Upper lobe of left lung (tissue), 6 donors: ENCODE measurements around the gene PNKP. TPM values are rescaled to one million over a fixed set of nuclear protein-coding genes. Genes with fewer than 3 reads are reported as not detected.

Experiments
- ATAC-seq, 2 donors: fragments of 200-7000 bp; cut with Tn5 transposase; one replicate each; pipeline ENCODE4 v1.9.1; 2022; ENCODE audit warnings: mild to moderate bottlenecking in 2 of 2, moderate library complexity in 2 of 2; ENCODE audit not compliant: low FRiP score in 2 of 2
- DNase-seq, 2 donors: peaks; one replicate each; pipeline ENCODE4 v3.0.0-alpha.2; 2019 to 2020
- H3K27ac ChIP-seq, 4 donors: fragments of 200-600 bp; sonication (generic); one replicate each; pipeline ENCODE4 v1.5.1; 2016 to 2019
- H3K27me3 ChIP-seq, 4 donors: fragments of 200-600 bp; sonication (generic); one replicate each; pipeline ENCODE4 v1.5.1; 2017 to 2019
- H3K36me3 ChIP-seq, 4 donors: fragments of 200-600 bp; sonication (generic); one replicate each; pipeline ENCODE4 v1.5.1; 2016 to 2019
- H3K4me1 ChIP-seq, 4 donors: fragments of 200-600 bp; sonication (generic); one replicate each; pipeline ENCODE4 v1.5.1; 2018 to 2019
- H3K4me3 ChIP-seq, 4 donors: fragments of 200-600 bp; sonication (generic); one replicate each; pipeline ENCODE4 v1.5.1; 2017 to 2019; ENCODE audit warnings: mild to moderate bottlenecking in 2 of 4, moderate library complexity in 1 of 4
- H3K9me3 ChIP-seq, 4 donors: fragments of 200-600 bp; sonication (generic); one replicate each; pipeline ENCODE4 v1.5.1; 2018 to 2019
- EP300 ChIP-seq, 4 donors: sonication (generic); formaldehyde crosslinking; IDR thresholded peaks; one replicate each; pipeline ENCODE4 v1.5.1; 2017; ENCODE audit warnings: antibody characterized with exemption in 4 of 4, control low read depth in 2 of 4
- POLR2A ChIP-seq, 4 donors: fragments of 450-650 bp; IDR thresholded peaks; one replicate each; pipeline ENCODE4 v1.5.1; 2016 to 2017; ENCODE audit warnings: antibody characterized with exemption in 4 of 4, mild to moderate bottlenecking in 2 of 4
- POLR2AphosphoS5 ChIP-seq, 2 donors: sonication (generic); formaldehyde crosslinking; IDR thresholded peaks; one replicate each; pipeline ENCODE4 v1.5.1; 2017; ENCODE audit warnings: antibody characterized with exemption in 2 of 2
- whole genome bisulfite sequencing, 2 donors: methylation state at CpG; one replicate each; pipeline ENCODE4 v1.1.5; 2017 to 2018; 5-methylcytosine and 5-hydroxymethylcytosine counted together
- total RNA-seq, 6 donors: library from RNA; depleted of rRNA in 4 of 6; stranded (reverse); fragments of >200 nt in 4 of 6; gene quantifications; one replicate each; pipeline versions ENCODE4 v1.1.0 to v1.2.1, GENCODE V29; 2016 to 2021
- TF ChIP-seq, protein P1 (sequence below), 6 experiments: fragments of 450-650 bp in 4 of 6; fragments of 200-600 bp in 2 of 6; sonication (generic) in 2 of 6; IDR thresholded peaks; one replicate each; pipeline ENCODE4 v1.5.1; 2016 to 2019; ENCODE audit warnings: antibody characterized with exemption in 6 of 6
- donor health status: DM: no; HTN: no; CAD: no; lungs with moderate emphysema.
- donor health status: DM: no; HTN: yes; CAD: no; lungs with severe emphysema.

The PNKP gene
- total RNA-seq, 6 donors from 2014 or later, result 47.6 to 321 (median 88.6) TPM

DNA sequence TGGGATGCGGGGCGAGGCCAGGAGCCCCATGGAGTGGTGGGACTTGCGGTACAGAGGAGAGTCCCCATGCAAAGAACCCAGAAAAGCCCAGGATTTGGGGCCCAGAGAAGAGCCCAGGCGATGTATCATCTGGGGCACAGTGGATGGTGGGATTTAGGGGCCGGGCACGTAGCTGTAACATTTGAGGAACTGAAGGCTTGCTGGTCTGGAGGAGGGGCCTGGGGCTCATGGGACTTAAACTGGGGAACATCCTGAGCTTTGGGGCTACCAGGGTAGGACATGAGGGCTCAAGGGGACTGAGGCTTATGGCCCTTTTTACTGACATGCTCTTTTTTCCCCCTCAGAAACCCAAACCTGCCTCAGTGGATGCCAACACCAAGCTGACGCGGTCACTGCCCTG lies 35.8 kb downstream of the PNKP start:
- H3K4me1 ChIP-seq, result peaks cover 0 to 4% (median 0%) of the 10 kb centered on the region in 4 donors
- H3K36me3 ChIP-seq, result peaks cover 19 to 96% (median 80%) of the 10 kb centered on the region in 4 donors
- H3K27me3 ChIP-seq, result no peaks in the 10 kb centered on the region
- H3K4me3 ChIP-seq, result no peak overlapping the region
- DNase-seq, result no peak
- H3K9me3 ChIP-seq, result no peaks in the 10 kb centered on the region
- no peak for ATAC-seq
- no peak for TF ChIP-seq EP300 (IDR thresholded peaks at IDR 0.05)
- TF ChIP-seq POLR2AphosphoS5 (IDR thresholded peaks at IDR 0.05), result no peak
- TF ChIP-seq, protein P1, sequence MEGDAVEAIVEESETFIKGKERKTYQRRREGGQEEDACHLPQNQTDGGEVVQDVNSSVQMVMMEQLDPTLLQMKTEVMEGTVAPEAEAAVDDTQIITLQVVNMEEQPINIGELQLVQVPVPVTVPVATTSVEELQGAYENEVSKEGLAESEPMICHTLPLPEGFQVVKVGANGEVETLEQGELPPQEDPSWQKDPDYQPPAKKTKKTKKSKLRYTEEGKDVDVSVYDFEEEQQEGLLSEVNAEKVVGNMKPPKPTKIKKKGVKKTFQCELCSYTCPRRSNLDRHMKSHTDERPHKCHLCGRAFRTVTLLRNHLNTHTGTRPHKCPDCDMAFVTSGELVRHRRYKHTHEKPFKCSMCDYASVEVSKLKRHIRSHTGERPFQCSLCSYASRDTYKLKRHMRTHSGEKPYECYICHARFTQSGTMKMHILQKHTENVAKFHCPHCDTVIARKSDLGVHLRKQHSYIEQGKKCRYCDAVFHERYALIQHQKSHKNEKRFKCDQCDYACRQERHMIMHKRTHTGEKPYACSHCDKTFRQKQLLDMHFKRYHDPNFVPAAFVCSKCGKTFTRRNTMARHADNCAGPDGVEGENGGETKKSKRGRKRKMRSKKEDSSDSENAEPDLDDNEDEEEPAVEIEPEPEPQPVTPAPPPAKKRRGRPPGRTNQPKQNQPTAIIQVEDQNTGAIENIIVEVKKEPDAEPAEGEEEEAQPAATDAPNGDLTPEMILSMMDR (IDR thresholded peaks at IDR 0.05), result no peak
- TF ChIP-seq POLR2A (IDR thresholded peaks at IDR 0.05), result no peak
- 90 to 100% methylated on average over 3 to 8 of the region's 8 CpGs for WGBS, 2 donors
- no peak overlapping the region for H3K27ac ChIP-seq

DNA sequence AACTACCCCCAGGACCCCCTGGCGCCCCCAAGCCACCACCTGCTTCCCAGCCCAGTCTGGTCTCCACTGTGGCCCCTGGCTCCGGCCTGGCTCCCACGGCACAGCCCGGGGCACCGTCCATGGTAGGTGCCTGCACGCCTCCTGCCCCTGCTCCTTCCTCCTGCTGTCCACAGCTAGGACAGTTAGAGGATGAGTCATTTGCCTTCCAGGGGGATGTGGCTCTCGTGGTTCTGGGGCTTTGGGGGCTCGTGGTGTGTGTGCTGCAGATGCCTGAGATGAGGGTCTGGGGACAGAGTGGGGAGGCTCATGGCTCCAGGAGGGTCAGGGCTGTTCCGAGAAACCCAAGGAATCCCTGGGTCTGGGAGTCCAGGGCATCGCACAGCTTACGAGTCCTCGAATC lies 36.6 kb downstream of the PNKP start:
- ATAC-seq (peak in 1 of 2 donors; percentile 15), DNase-seq (no peak)
- WGBS, 2 donors, result 91 to 95% methylated on average over 9 to 10 of the region's 12 CpGs
- Histone ChIP-seq H3K27ac (no peak overlapping the region), H3K36me3 (peaks cover 19 to 88% (median 73%) of the 10 kb centered on the region in 4 donors), H3K27me3 (no peaks in the 10 kb centered on the region), H3K4me3 (no peak overlapping the region), H3K4me1 (peaks cover 0 to 4% (median 0%) of the 10 kb centered on the region in 4 donors), H3K9me3 (no peaks in the 10 kb centered on the region)
- TF ChIP-seq EP300 (IDR thresholded peaks at IDR 0.05), result no peak

DNA sequence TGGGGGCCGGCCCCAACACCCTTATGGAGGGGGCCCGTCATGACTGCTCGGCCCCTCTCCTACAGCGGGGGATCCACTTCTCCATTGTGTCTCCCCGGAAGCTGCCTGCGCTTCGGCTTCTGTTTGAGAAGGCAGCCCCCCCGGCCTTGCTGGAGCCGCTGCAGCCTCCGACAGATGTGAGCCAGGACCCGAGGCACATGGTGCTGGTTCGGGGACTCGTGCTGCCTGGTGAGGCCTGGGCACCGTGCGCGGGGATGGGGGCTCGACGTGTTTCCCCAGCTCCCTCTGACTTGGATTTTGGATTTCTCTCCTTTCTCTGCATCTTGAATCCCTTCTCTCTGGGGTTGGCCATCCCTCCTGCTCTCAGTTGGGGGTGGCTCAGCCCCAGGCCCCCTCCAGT lies 37.7 kb downstream of the PNKP start:
- Histone ChIP-seq H3K4me1 (peaks cover 0 to 4% (median 0%) of the 10 kb centered on the region in 4 donors), H3K4me3 (no peak overlapping the region), H3K27ac (no peak overlapping the region), H3K27me3 (no peaks in the 10 kb centered on the region), H3K36me3 (peaks cover 14 to 80% (median 64%) of the 10 kb centered on the region in 4 donors), H3K9me3 (no peaks in the 10 kb centered on the region)
- DNase-seq, result no peak
- ATAC-seq, result no peak
- 97 to 98% methylated on average over 16 to 18 of the region's 18 CpGs for WGBS, 2 donors
- TF ChIP-seq POLR2AphosphoS5 (IDR thresholded peaks at IDR 0.05) (no peak), POLR2A (IDR thresholded peaks at IDR 0.05) (no peak)

DNA sequence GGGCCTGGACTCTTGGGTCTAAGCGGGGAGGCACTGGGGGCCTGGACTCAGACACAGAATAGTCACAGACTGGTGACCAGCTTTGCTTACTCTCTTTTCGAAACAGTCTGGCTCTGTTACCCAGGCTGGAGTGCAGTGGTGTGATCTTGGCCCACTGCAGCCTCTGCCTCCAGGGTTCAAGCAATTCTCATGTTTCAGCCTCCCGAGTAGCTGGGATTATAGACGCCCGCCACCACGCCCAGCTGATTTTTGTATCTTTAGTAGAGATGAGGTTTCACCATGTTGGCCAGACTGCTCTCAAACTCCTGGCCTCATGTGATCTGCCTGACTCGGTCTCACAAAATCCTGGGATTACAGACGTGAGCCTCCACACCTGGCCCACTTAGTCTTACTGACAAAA lies 38.2 kb downstream of the PNKP start:
- 92 to 96% methylated on average over 6 to 8 of the region's 8 CpGs for WGBS, 2 donors
- Histone ChIP-seq H3K4me1 (peaks cover 0 to 4% (median 0%) of the 10 kb centered on the region in 4 donors), H3K27me3 (no peaks in the 10 kb centered on the region), H3K36me3 (peaks cover 14 to 80% (median 60%) of the 10 kb centered on the region in 4 donors), H3K27ac (no peak overlapping the region), H3K4me3 (no peak overlapping the region), H3K9me3 (no peaks in the 10 kb centered on the region)
- no peak for TF ChIP-seq POLR2AphosphoS5 (IDR thresholded peaks at IDR 0.05)
- DNase-seq (no peak), ATAC-seq (no peak)

DNA sequence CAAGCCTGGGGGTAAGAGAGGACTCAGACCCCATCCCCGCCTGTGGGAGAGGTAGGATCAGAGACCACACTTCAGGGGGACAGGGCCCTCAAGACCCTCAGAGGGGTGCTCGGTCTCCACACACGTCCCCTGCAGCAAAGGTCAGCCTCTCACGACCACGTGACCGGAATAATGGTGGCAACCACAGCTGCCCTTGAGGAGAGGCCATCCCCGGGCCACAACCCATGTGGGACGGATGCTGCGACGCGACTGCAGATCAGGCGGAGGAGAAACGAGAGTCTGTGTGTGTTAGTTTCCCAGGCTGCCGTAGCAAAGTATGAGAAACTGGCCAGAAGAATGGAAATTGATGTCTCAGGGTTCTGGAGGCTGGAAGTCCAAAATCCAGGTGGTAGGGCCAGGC lies 40.3 kb downstream of the PNKP start:
- no peak for DNase-seq
- no peak for ATAC-seq

DNA sequence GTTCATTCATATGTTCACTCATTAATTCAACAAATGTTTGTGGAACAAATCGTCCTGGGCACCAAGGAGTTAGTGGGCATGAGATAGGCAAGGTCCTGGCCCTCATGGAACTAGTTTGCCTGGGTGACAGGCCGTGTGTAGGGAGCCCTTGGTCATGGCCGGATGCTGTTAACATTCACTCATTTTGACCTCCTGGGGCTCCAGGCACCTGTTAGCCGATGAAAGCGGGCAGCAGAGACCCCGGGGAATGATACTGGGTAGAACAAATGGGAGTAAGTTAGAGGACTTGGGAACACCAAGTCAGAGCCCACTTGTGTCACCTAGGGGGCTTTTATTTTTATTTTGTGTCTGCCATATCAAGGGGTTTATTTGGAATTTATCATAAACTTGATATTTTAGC lies 42.7 kb downstream of the PNKP start:
- no peak overlapping the region for H3K27ac ChIP-seq
- 81 to 91% methylated on average over 6 of the region's 6 CpGs for WGBS, 2 donors
- H3K36me3 ChIP-seq, result peaks cover 5 to 53% (median 31%) of the 10 kb centered on the region in 4 donors
- ATAC-seq (no peak), DNase-seq (no peak)
- TF ChIP-seq POLR2A (IDR thresholded peaks at IDR 0.05) (no peak), POLR2AphosphoS5 (IDR thresholded peaks at IDR 0.05) (no peak), EP300 (IDR thresholded peaks at IDR 0.05) (no peak)
- TF ChIP-seq, protein P1 (IDR thresholded peaks at IDR 0.05), result no peak
- no peaks in the 10 kb centered on the region for H3K27me3 ChIP-seq
- H3K9me3 ChIP-seq, result no peaks in the 10 kb centered on the region
- H3K4me1 ChIP-seq, result peaks cover 0 to 8% (median 4%) of the 10 kb centered on the region in 4 donors
- no peak overlapping the region for H3K4me3 ChIP-seq

More for the DNA sequence above, 40.3 kb downstream of the PNKP start:
- Histone ChIP-seq H3K27me3 (no peaks in the 10 kb centered on the region), H3K36me3 (peaks cover 12 to 72% (median 50%) of the 10 kb centered on the region in 4 donors), H3K9me3 (no peaks in the 10 kb centered on the region), H3K27ac (no peak overlapping the region), H3K4me3 (no peak overlapping the region), H3K4me1 (peaks cover 0 to 3% (median 0%) of the 10 kb centered on the region in 4 donors)
- WGBS, 2 donors, result 94 to 99% methylated on average over 8 to 14 of the region's 14 CpGs
- TF ChIP-seq EP300 (IDR thresholded peaks at IDR 0.05) (no peak), POLR2AphosphoS5 (IDR thresholded peaks at IDR 0.05) (no peak), POLR2A (IDR thresholded peaks at IDR 0.05) (no peak)
- TF ChIP-seq, protein P1 (IDR thresholded peaks at IDR 0.05), result no peak
